Measurements from ENCODE around the gene HASPIN.

Gene HASPIN

DNA sequence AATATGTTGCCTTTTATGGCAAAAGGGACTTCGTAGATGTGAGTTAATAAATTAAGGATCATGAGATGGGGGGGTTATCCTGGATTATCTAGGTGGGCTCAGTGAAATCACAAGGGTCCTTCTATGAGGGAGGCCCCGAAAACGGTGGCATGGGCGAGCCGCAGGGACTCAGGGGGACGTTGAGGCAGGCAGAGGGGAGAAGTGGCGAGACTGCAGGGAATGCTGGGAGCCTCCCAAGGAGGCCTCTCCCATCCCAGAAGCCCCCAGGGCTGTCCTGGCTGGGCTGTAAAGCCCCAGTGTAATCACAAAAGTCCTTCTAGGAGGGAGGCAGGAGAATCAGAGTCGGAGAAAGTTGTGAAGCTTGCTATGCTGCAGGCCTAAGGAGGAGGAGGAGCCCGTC, 42.3 kb downstream of the HASPIN start:
- TF ChIP-seq, protein P1, sequence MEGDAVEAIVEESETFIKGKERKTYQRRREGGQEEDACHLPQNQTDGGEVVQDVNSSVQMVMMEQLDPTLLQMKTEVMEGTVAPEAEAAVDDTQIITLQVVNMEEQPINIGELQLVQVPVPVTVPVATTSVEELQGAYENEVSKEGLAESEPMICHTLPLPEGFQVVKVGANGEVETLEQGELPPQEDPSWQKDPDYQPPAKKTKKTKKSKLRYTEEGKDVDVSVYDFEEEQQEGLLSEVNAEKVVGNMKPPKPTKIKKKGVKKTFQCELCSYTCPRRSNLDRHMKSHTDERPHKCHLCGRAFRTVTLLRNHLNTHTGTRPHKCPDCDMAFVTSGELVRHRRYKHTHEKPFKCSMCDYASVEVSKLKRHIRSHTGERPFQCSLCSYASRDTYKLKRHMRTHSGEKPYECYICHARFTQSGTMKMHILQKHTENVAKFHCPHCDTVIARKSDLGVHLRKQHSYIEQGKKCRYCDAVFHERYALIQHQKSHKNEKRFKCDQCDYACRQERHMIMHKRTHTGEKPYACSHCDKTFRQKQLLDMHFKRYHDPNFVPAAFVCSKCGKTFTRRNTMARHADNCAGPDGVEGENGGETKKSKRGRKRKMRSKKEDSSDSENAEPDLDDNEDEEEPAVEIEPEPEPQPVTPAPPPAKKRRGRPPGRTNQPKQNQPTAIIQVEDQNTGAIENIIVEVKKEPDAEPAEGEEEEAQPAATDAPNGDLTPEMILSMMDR (IDR thresholded peaks at IDR 0.05; ENCODE audit: borderline replicate concordance, extremely low read depth, low read length, poor library complexity, severe bottlenecking): no peak
- TF ChIP-seq EZH2 (IDR thresholded peaks at IDR 0.05; ENCODE audit: borderline replicate concordance, low read depth, low read length, severe bottlenecking): no peak
- Histone ChIP-seq H3K27me3 (ENCODE audit: insufficient read depth, low read length, poor library complexity) (no peaks in the 10 kb centered on the region), H3K9ac (ENCODE audit: low read depth, low read length) (peak overlapping the region; percentile 53), H3K27ac (ENCODE audit: low read length) (peak overlapping the region; percentile 98), H3K4me3 (ENCODE audit: low read depth in 1 of 2, low read length in 2 of 2) (no peak overlapping the region; a peak in 1 of 4 replicates), H3K79me2 (ENCODE audit: insufficient read depth, low read length) (no peaks in the 10 kb centered on the region), H3K4me1 (ENCODE audit: insufficient read depth, low read length) (peaks cover 83% of the 10 kb centered on the region), H3K36me3 (ENCODE audit: insufficient read depth, low read length) (no peaks in the 10 kb centered on the region), H4K20me1 (ENCODE audit: insufficient read depth, low read length) (no peaks in the 10 kb centered on the region), H2AFZ (ENCODE audit: low read depth, low read length) (no peak overlapping the region), H3K9me3 (ENCODE audit: insufficient read depth, low read length, severe bottlenecking) (no peaks in the 10 kb centered on the region), H3K4me2 (ENCODE audit: insufficient read depth, low read length) (peak overlapping the region; percentile 48)
- DNase-seq (peak; percentile 39), ATAC-seq (ENCODE audit: insufficient read depth, low read depth) (no peak)

DNA sequence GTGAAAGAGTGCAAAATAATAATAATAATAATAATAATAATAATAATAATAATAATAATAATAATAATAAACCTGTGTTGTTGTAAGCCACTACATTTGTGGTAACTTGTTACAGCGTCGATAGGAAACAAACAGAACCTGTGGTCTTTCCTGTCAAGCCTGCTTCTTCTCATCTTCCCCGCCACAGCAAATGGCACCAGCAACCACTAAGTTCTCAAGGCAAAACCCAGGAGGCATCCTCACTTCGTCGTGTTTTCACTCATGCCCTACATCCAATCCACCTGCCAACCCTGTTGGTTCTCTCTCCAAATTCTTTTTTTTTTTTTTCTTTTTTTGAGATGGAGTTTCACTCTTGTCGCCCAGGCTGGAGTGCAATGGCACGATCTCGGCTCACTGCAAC, 43.1 kb downstream of the HASPIN start:
- Histone ChIP-seq H3K4me2 (ENCODE audit: insufficient read depth, low read length) (no peak overlapping the region), H3K36me3 (ENCODE audit: insufficient read depth, low read length) (no peaks in the 10 kb centered on the region), H3K9me3 (ENCODE audit: insufficient read depth, low read length, severe bottlenecking) (no peaks in the 10 kb centered on the region), H3K4me3 (ENCODE audit: low read depth in 1 of 2, low read length in 2 of 2) (no peak overlapping the region), H3K79me2 (ENCODE audit: insufficient read depth, low read length) (no peaks in the 10 kb centered on the region), H4K20me1 (ENCODE audit: insufficient read depth, low read length) (no peaks in the 10 kb centered on the region), H3K9ac (ENCODE audit: low read depth, low read length) (no peak overlapping the region), H3K4me1 (ENCODE audit: insufficient read depth, low read length) (peaks cover 91% of the 10 kb centered on the region), H2AFZ (ENCODE audit: low read depth, low read length) (no peak overlapping the region), H3K27me3 (ENCODE audit: insufficient read depth, low read length, poor library complexity) (no peaks in the 10 kb centered on the region), H3K27ac (ENCODE audit: low read length) (peak overlapping the region; percentile 98)
- no peak for TF ChIP-seq EZH2 (IDR thresholded peaks at IDR 0.05; ENCODE audit: borderline replicate concordance, low read depth, low read length, severe bottlenecking)
- TF ChIP-seq, protein P1 (IDR thresholded peaks at IDR 0.05; ENCODE audit: borderline replicate concordance, extremely low read depth, low read length, poor library complexity, severe bottlenecking): no peak
- no peak for ATAC-seq (ENCODE audit: insufficient read depth, low read depth)
- DNase-seq: peak; percentile 76

DNA sequence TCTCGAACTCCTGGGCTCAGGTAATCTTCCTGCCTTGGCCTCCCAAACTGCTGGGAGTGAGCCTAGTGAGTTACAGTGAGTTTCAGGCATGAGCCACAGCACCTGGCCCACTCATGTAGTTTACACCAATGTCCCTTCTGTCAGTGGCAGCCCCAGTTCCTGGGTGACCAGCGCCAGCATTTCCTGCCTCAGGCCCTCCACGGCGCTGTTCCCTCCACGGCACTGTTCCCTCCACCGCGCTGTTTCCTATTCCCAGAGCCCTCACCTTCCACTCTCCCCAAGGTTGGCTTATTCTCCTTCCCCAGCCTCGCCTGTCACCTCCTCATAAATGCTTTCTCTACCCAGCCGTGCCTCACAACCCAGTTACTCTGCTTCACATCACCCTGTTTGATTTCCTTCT, 44.6 kb downstream of the HASPIN start:
- Histone ChIP-seq H3K4me1 (ENCODE audit: insufficient read depth, low read length) (peaks cover 96% of the 10 kb centered on the region), H2AFZ (ENCODE audit: low read depth, low read length) (no peak overlapping the region), H3K27ac (ENCODE audit: low read length) (peak overlapping the region; percentile 86), H3K9me3 (ENCODE audit: insufficient read depth, low read length, severe bottlenecking) (no peaks in the 10 kb centered on the region), H4K20me1 (ENCODE audit: insufficient read depth, low read length) (no peaks in the 10 kb centered on the region), H3K36me3 (ENCODE audit: insufficient read depth, low read length) (no peaks in the 10 kb centered on the region), H3K27me3 (ENCODE audit: insufficient read depth, low read length, poor library complexity) (no peaks in the 10 kb centered on the region), H3K9ac (ENCODE audit: low read depth, low read length) (no peak overlapping the region), H3K4me3 (ENCODE audit: low read depth in 1 of 2, low read length in 2 of 2) (no peak overlapping the region), H3K79me2 (ENCODE audit: insufficient read depth, low read length) (no peaks in the 10 kb centered on the region), H3K4me2 (ENCODE audit: insufficient read depth, low read length) (no peak overlapping the region)
- DNase-seq (no peak), ATAC-seq (ENCODE audit: insufficient read depth, low read depth) (no peak)
- no peak for TF ChIP-seq EZH2 (IDR thresholded peaks at IDR 0.05; ENCODE audit: borderline replicate concordance, low read depth, low read length, severe bottlenecking)
- TF ChIP-seq, protein P1 (IDR thresholded peaks at IDR 0.05; ENCODE audit: borderline replicate concordance, extremely low read depth, low read length, poor library complexity, severe bottlenecking): no peak

DNA sequence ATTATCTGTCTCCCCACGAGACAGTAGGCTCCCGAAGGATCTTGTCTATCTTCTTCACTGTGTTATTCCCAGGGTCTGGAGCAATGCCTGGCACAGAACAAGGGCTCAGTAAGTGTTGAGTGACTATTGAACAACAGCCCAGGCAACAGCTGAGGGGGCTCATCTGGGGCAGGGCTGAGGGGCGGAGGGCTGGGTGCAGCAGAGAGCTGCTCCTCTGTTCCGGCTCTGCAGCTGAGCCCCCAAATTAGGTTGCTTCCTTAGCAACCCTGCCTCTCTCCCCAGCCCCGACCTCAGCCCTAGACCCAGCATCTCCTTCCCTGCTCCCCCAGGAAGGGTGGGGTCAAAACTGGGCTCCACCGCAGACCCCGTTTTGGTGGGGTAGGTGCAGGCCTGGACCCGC, 45.1 kb downstream of the HASPIN start:
- no peak for TF ChIP-seq EZH2 (IDR thresholded peaks at IDR 0.05; ENCODE audit: borderline replicate concordance, low read depth, low read length, severe bottlenecking)
- Histone ChIP-seq H3K27ac (ENCODE audit: low read length) (peak overlapping the region; percentile 86), H3K27me3 (ENCODE audit: insufficient read depth, low read length, poor library complexity) (no peaks in the 10 kb centered on the region), H3K9ac (ENCODE audit: low read depth, low read length) (no peak overlapping the region), H3K4me1 (ENCODE audit: insufficient read depth, low read length) (peaks cover 92% of the 10 kb centered on the region), H3K9me3 (ENCODE audit: insufficient read depth, low read length, severe bottlenecking) (no peaks in the 10 kb centered on the region), H3K4me2 (ENCODE audit: insufficient read depth, low read length) (no peak overlapping the region), H2AFZ (ENCODE audit: low read depth, low read length) (no peak overlapping the region), H3K4me3 (ENCODE audit: low read depth in 1 of 2, low read length in 2 of 2) (no peak overlapping the region), H3K79me2 (ENCODE audit: insufficient read depth, low read length) (no peaks in the 10 kb centered on the region), H4K20me1 (ENCODE audit: insufficient read depth, low read length) (no peaks in the 10 kb centered on the region), H3K36me3 (ENCODE audit: insufficient read depth, low read length) (no peaks in the 10 kb centered on the region)
- DNase-seq (peak; percentile 43), ATAC-seq (ENCODE audit: insufficient read depth, low read depth) (no peak)
